Mesenchymal stem cell (in vitro differentiated cells and primary cell): ENCODE results near the gene ANKMY1. TPM values are rescaled to one million over a fixed set of nuclear protein-coding genes. Genes with fewer than 3 reads are reported as not detected.

Experiments
- DNase-seq: peaks from one replicate; pipeline ENCODE4 v3.0.0-alpha.2; 2013
- H2AFZ ChIP-seq: one replicate; pipeline ENCODE4 v1.6.1; 2013; ENCODE audit warnings: low read depth, mild to moderate bottlenecking, control low read depth, inconsistent platforms, low read length, moderate library complexity
- H2AK5ac ChIP-seq: 2 replicates; pipeline ENCODE4 v1.6.1; 2013; ENCODE audit warnings: low read length, moderate library complexity, mild to moderate bottlenecking, inconsistent platforms; ENCODE audit not compliant: severe bottlenecking
- H2BK120ac ChIP-seq: one replicate; pipeline ENCODE4 v1.6.1; 2013; ENCODE audit warnings: low read depth, mild to moderate bottlenecking, inconsistent platforms, low read length, moderate library complexity
- H2BK12ac ChIP-seq, 2 experiments: one replicate each; pipeline ENCODE4 v1.6.1; 2013; ENCODE audit warnings: inconsistent platforms in 2 of 2, low read length in 2 of 2, mild to moderate bottlenecking in 2 of 2, moderate library complexity in 2 of 2, control low read depth in 1 of 2
- H2BK15ac ChIP-seq: one replicate; pipeline ENCODE4 v1.6.1; 2013; ENCODE audit warnings: mild to moderate bottlenecking, low read depth, inconsistent platforms; ENCODE audit not compliant: poor library complexity, severe bottlenecking
- H2BK5ac ChIP-seq: 2 replicates; pipeline ENCODE4 v1.6.1; 2013; ENCODE audit warnings: low read depth, mild to moderate bottlenecking, low read length, control low read depth, inconsistent platforms; ENCODE audit not compliant: poor library complexity, severe bottlenecking
- H3K14ac ChIP-seq, 2 experiments: one replicate each; pipeline ENCODE4 v1.6.1; 2013; ENCODE audit warnings: inconsistent platforms in 2 of 2, low read length in 2 of 2, control low read depth in 1 of 2, mild to moderate bottlenecking in 1 of 2, moderate library complexity in 1 of 2
- H3K18ac ChIP-seq, 2 experiments: one replicate each; pipeline ENCODE4 v1.6.1; 2013; ENCODE audit warnings: inconsistent platforms in 2 of 2, low read length in 2 of 2, control low read depth in 1 of 2, low read depth in 1 of 2, mild to moderate bottlenecking in 1 of 2
- H3K23ac ChIP-seq, 2 experiments: one replicate each; pipeline ENCODE4 v1.6.1; 2013; ENCODE audit warnings: inconsistent platforms in 2 of 2, low read length in 2 of 2, mild to moderate bottlenecking in 2 of 2, moderate library complexity in 2 of 2, control low read depth in 1 of 2
- H3K27ac ChIP-seq: 2 replicates; pipeline ENCODE4 v1.5.1; 2013; ENCODE audit warnings: mild to moderate bottlenecking, moderate library complexity, low read length, control low read depth, inconsistent platforms; ENCODE audit not compliant: poor library complexity, severe bottlenecking
- H3K27me3 ChIP-seq, 2 experiments: 2 replicates each; pipeline versions ENCODE4 v1.6.1 to v1.7.0; 2013; ENCODE audit warnings: low read length in 2 of 2, mild to moderate bottlenecking in 2 of 2, moderate library complexity in 2 of 2, control low read depth in 1 of 2, inconsistent platforms in 1 of 2; ENCODE audit not compliant: control insufficient read depth in 1 of 2, insufficient read depth in 1 of 2
- H3K36me3 ChIP-seq, 2 experiments: 2 replicates each; pipeline versions ENCODE4 v1.6.1 to v1.7.0; 2013; ENCODE audit warnings: low read length in 2 of 2, control low read depth in 1 of 2, inconsistent platforms in 1 of 2, low read depth in 1 of 2, mild to moderate bottlenecking in 1 of 2; ENCODE audit not compliant: insufficient read depth in 2 of 2, control insufficient read depth in 1 of 2
- H3K4ac ChIP-seq, 2 experiments: one replicate each; pipeline ENCODE4 v1.6.1; 2013; ENCODE audit warnings: inconsistent platforms in 2 of 2, low read length in 2 of 2, mild to moderate bottlenecking in 2 of 2, moderate library complexity in 2 of 2, control low read depth in 1 of 2, low read depth in 1 of 2
- H3K4me1 ChIP-seq: 2 replicates; pipeline ENCODE4 v1.6.1; 2013; ENCODE audit warnings: low read depth, low read length, control low read depth; ENCODE audit not compliant: control insufficient read depth, insufficient read depth
- H3K4me2 ChIP-seq: 2 replicates; pipeline ENCODE4 v1.6.1; 2013; ENCODE audit warnings: low read length, mild to moderate bottlenecking, inconsistent platforms; ENCODE audit not compliant: poor library complexity, severe bottlenecking
- H3K4me3 ChIP-seq, 2 experiments: 2 replicates each; pipeline versions ENCODE4 v1.5.1 to v1.7.0; 2013; ENCODE audit warnings: low read length in 2 of 2, mild to moderate bottlenecking in 2 of 2, control low read depth in 1 of 2, low read depth in 1 of 2; ENCODE audit not compliant: insufficient read depth in 1 of 2
- H3K79me1 ChIP-seq: replicated peaks from 2 replicates; pipeline ENCODE4 v1.6.1; 2013; ENCODE audit warnings: mild to moderate bottlenecking, control low read depth, low read length, inconsistent platforms; ENCODE audit not compliant: poor library complexity, severe bottlenecking
- H3K9ac ChIP-seq: 2 replicates; pipeline ENCODE4 v1.7.0; 2013; ENCODE audit warnings: mild to moderate bottlenecking, low read length, moderate library complexity
- H3K9me3 ChIP-seq: 2 replicates; pipeline ENCODE4 v1.7.0; 2013; ENCODE audit warnings: mild to moderate bottlenecking, low read length; ENCODE audit not compliant: control insufficient read depth
- H4K8ac ChIP-seq: one replicate; pipeline ENCODE4 v1.6.1; 2013; ENCODE audit warnings: inconsistent platforms, mild to moderate bottlenecking, low read length, moderate library complexity
- H4K91ac ChIP-seq: one replicate; pipeline ENCODE4 v1.6.1; 2013; ENCODE audit warnings: mild to moderate bottlenecking, low read length, inconsistent platforms
- WGBS: methylation state at CpG from one replicate; pipeline ENCODE4 v1.1.7; 2013; ENCODE audit warnings: mixed read lengths; 5-methylcytosine and 5-hydroxymethylcytosine counted together
- polyA plus RNA-seq, 2 experiments: library from polyadenylated mRNA; stranded (reverse); fragments of 200-250 nt; gene quantifications; one replicate each; pipeline ENCODE4 v1.2.3, GENCODE V29; 2013

ANKMY1 gene, protein sequence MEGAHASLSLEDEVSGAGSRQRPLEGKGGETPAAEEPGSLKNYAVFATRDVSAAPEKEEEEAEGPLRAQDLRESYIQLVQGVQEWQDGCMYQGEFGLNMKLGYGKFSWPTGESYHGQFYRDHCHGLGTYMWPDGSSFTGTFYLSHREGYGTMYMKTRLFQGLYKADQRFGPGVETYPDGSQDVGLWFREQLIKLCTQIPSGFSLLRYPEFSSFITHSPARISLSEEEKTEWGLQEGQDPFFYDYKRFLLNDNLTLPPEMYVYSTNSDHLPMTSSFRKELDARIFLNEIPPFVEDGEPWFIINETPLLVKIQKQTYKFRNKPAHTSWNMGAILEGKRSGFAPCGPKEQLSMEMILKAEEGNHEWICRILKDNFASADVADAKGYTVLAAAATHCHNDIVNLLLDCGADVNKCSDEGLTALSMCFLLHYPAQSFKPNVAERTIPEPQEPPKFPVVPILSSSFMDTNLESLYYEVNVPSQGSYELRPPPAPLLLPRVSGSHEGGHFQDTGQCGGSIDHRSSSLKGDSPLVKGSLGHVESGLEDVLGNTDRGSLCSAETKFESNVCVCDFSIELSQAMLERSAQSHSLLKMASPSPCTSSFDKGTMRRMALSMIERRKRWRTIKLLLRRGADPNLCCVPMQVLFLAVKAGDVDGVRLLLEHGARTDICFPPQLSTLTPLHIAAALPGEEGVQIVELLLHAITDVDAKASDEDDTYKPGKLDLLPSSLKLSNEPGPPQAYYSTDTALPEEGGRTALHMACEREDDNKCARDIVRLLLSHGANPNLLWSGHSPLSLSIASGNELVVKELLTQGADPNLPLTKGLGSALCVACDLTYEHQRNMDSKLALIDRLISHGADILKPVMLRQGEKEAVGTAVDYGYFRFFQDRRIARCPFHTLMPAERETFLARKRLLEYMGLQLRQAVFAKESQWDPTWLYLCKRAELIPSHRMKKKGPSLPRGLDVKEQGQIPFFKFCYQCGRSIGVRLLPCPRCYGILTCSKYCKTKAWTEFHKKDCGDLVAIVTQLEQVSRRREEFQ
- polyA plus RNA-seq (2013, experiment 1 of 2), result 3.6 TPM
- 2.7 TPM for polyA plus RNA-seq (2013, experiment 2 of 2)

DNA sequence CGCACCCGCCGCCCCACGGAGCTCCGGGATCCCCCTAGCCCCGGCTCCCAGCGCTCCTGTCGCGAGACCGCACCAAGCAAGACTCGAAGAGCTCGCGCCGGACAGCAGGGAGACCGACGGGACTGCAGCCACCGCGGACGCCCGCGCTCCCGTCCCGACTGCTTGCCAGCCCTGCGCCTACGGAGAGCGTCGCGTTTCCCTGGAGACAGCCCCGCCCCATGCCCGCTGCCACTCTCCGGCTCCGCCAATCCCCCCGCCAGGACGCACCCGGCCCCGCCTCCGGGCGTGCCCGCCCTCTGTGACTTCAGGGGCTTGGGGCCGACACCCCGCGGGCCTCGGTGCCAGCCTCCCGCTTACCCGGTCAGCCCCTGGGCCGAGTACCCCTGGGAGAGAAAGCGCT is at the start of gene ANKMY1:
Gene ANKMY1 (minus strand): TSS at position 181 of the 400 bp plus-strand sequence. CDS start 653 bp downstream, outside the sequence.
- peaks cover 17 to 32% of the 10 kb centered on the region in 2 experiments for H3K36me3 ChIP-seq
- no peak within 1 kb of the TSS for H3K14ac ChIP-seq
- H4K91ac ChIP-seq, result no peak within 1 kb of the TSS
- H2BK15ac ChIP-seq, result no peak within 1 kb of the TSS
- no peak within 1 kb of the TSS for H2BK5ac ChIP-seq
- no peak within 1 kb of the TSS for H2BK120ac ChIP-seq
- H3K23ac ChIP-seq, result peak within 1 kb of the TSS in 1 of 2 experiments; percentile 29
- H3K27me3 ChIP-seq, result no peaks in the 10 kb centered on the region
- H3K9me3 ChIP-seq, result no peaks in the 10 kb centered on the region
- no peak within 1 kb of the TSS for H3K4ac ChIP-seq
- H4K8ac ChIP-seq, result peak within 1 kb of the TSS; percentile 60
- H3K4me3 ChIP-seq, result peak within 1 kb of the TSS; percentile 54 to 71
- DNase-seq, result peak; percentile 69
- H3K18ac ChIP-seq, result no peak within 1 kb of the TSS
- H2AFZ ChIP-seq, result no peak within 1 kb of the TSS
- peaks cover 39% of the 10 kb centered on the region for H3K4me1 ChIP-seq
- H3K79me1 ChIP-seq, result peaks cover 60% of the 10 kb centered on the region
- H2AK5ac ChIP-seq, result no peak within 1 kb of the TSS
- H2BK12ac ChIP-seq, result no peak within 1 kb of the TSS
- H3K4me2 ChIP-seq, result peak within 1 kb of the TSS; percentile 97
- H3K27ac ChIP-seq, result no peak within 1 kb of the TSS
- peak within 1 kb of the TSS; percentile 73 for H3K9ac ChIP-seq
- WGBS, result 22% methylated on average over 47 of the region's 47 CpGs

GRCh38 chr2:240605867-240606743 is 48.3 kb upstream of the ANKMY1 start:
- Histone ChIP-seq H2BK12ac (no peak overlapping the region), H3K79me1 (no peaks in the 10 kb centered on the region), H2BK15ac (no peak overlapping the region), H3K9me3 (no peaks in the 10 kb centered on the region), H3K4me1 (peaks cover 11% of the 10 kb centered on the region), H3K4ac (no peak overlapping the region), H3K4me2 (no peak overlapping the region), H2BK120ac (no peak overlapping the region), H3K14ac (no peak overlapping the region), H2AK5ac (no peak overlapping the region), H4K8ac (no peak overlapping the region), H3K4me3 (no peak overlapping the region), H3K18ac (no peak overlapping the region), H2BK5ac (no peak overlapping the region), H2AFZ (no peak overlapping the region), H3K27me3 (no peaks in the 10 kb centered on the region), H3K9ac (no peak overlapping the region), H4K91ac (no peak overlapping the region), H3K27ac (no peak overlapping the region), H3K23ac (no peak overlapping the region), H3K36me3 (peaks cover 0 to 26% of the 10 kb centered on the region in 2 experiments)
- WGBS, result 84% methylated on average over 12 of the region's 12 CpGs
- DNase-seq, result no peak

GRCh38 chr2:240604939-240605716 is 47.3 kb upstream of the ANKMY1 start:
- Histone ChIP-seq H2AFZ (no peak overlapping the region), H3K14ac (no peak overlapping the region), H2AK5ac (no peak overlapping the region), H3K36me3 (peaks cover under 1 to 35% of the 10 kb centered on the region in 2 experiments), H3K23ac (no peak overlapping the region), H3K27ac (no peak overlapping the region), H4K91ac (no peak overlapping the region), H3K4me1 (peaks cover 12% of the 10 kb centered on the region), H3K27me3 (no peaks in the 10 kb centered on the region), H4K8ac (no peak overlapping the region), H3K4ac (no peak overlapping the region), H3K9ac (no peak overlapping the region), H3K79me1 (no peaks in the 10 kb centered on the region), H3K4me2 (no peak overlapping the region), H3K18ac (no peak overlapping the region), H2BK120ac (no peak overlapping the region), H3K4me3 (no peak overlapping the region), H2BK5ac (no peak overlapping the region), H2BK12ac (no peak overlapping the region), H2BK15ac (no peak overlapping the region), H3K9me3 (no peaks in the 10 kb centered on the region)
- no peak for DNase-seq
- WGBS, result 95% methylated on average over 17 of the region's 19 CpGs
